Endothelial cell of coronary artery (primary cell): ENCODE data around the gene AKT2. TPM values are rescaled to one million over a fixed set of nuclear protein-coding genes. Genes with fewer than 3 reads are reported as not detected.

ENCODE experiments used
- total RNA-seq: library from RNA; depleted of rRNA; stranded (reverse); fragments of >200 nt; gene quantifications from 2 replicates; pipeline ENCODE4 v1.2.3, GENCODE V29; 2014

The AKT2 gene
- total RNA-seq: 20.1 and 38.0 TPM in 2 replicates

GRCh38 chr19:40284501-40285352 is at the start of gene AKT2:
AKT2 (minus strand) TSS chr19:40285345; CDS start chr19:40265267, 20,078 bp downstream.

DNA sequence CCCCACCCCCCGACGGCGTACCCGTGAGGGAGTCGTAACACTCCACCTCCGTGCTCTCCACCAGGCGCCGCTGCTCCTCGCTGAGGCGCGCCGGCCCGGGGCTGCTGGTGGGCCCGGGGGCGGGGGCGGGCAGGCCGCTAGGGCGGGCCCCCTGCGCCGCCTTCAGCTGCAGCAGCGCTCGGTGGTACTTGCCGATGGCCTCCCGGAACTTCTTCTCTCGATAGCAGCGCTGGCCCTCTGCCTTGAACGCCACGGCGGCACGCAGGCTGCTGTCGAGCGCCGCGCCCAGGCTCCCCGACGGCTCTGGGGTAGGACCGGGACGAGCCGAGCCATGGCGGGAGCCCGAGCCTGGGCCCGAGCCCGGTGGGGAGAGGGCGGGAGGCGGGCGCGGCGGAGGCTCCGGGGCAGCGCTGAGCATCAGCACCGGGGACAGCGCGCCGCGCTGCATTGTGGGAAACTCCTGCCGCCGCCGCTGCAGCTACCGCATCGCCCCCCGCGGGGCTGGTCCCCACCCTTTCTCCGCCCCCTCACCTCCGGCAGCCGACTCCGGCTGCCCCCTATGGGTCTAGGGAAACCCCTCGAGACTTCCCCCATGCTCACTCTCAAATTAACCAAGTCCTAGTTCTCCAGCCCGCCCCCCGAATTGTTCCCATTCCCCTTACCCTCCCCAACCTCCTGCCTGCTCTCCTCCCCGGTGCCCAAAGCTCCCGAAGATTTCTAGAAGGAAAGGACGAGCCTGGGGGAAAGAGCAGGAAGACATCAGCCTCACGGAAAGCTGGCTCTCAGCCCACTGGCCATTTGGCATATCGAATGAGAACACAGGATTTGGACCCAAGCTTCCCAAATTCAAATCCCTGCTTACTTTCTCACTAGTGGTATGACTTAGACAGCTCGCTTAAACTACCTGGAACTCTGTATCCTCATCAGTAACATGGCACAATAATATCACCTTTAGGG is 66.9 kb downstream of the AKT2 start, which contains the start of gene TTC9B:
TTC9B (minus strand) TSS at position 451 of the 957 bp plus-strand sequence; CDS start at position 448, 3 bp downstream.

DNA sequence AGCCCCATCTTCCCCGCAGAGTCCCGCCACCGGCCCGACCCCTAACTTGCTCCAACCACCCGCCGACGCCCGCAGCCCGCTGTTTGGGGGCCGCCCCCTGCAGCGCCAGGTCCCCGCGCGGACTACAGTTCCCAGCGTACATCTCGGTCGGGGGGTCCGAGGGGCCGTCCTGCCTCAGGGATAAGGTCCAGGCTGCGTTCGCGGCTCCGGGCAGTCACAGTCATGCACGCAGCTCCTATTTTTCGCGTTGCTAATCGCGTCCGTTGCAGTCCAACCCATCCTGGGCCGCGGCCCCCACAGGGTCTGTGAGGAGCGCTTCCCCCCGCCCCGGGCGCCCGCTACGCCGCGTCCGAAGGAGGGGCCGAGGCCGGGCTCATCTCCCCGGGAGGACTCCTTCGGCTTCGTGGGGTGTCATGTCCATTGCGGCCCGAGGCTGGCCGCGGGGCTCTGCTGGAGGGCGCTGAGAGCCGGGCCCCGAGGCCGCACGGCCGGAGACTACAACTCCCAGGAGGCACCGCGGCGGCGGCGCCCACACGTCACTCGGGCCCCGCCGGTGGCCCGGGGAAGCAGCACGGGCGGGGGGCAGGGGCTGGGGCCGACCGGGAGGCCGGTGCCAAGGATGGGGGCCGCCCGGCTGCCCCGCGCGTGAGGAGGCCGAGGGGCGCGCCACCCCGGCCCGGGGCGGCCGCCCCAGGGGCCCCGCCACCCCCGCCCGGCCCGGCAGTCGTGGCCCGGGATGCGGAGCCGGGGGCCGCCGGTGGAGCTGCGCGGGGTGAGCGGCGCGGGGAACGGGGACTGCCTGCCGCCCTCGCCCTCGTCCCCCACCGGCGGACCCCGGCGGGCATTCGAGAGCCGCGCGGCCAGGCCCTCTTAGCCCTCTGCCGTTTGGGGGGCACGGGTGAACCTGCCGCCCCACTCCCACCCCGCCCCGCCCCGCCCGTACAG is 94.0 kb downstream of the AKT2 start, which contains the start of gene MAP3K10:
MAP3K10 (plus strand) TSS at position 536 of the 945 bp plus-strand sequence. CDS start 606 bp downstream, outside the sequence.

Other genes starting within 250 kb of the AKT2 start
- gene ZNF780B, start 229.1 kb downstream of the AKT2 start, total RNA-seq: 9.1 and 14.6 TPM in 2 replicates
- gene ZNF780A, start 194.4 kb downstream of the AKT2 start, total RNA-seq: 9.6 and 10.9 TPM in 2 replicates
- gene MAP3K10, start 93.9 kb downstream of the AKT2 start, total RNA-seq: 4.4 and 8.1 TPM in 2 replicates
- not detected in 2 replicates for gene TTC9B, start 67.0 kb downstream of the AKT2 start, total RNA-seq
- gene CCNP, start 58.7 kb downstream of the AKT2 start, total RNA-seq: 0.09 TPM in 1 of 2 replicates, not detected in the other
- 4.3 and 4.4 TPM in 2 replicates for gene C19orf47, start 63.1 kb upstream of the AKT2 start, total RNA-seq
- 92.4 and 132 TPM in 2 replicates for gene PLD3, start 63.4 kb upstream of the AKT2 start, total RNA-seq
- under 0.01 and 0.09 TPM in 2 replicates for gene HIPK4, start 104.8 kb upstream of the AKT2 start, total RNA-seq
- 0.81 and 1.1 TPM in 2 replicates for gene PRX, start 128.0 kb upstream of the AKT2 start, total RNA-seq
- 18.1 and 23.8 TPM in 2 replicates for gene SERTAD1, start 140.6 kb upstream of the AKT2 start, total RNA-seq
- 13.7 and 15.2 TPM in 2 replicates for gene SERTAD3, start 159.0 kb upstream of the AKT2 start, total RNA-seq
- gene BLVRB, start 180.4 kb upstream of the AKT2 start, total RNA-seq: 56.2 and 67.8 TPM in 2 replicates
- gene SPTBN4, start 181.7 kb upstream of the AKT2 start, total RNA-seq: 0.09 and 0.28 TPM in 2 replicates